GM23338 (cell line): ENCODE measurements around the gene SPRR2B. TPM values are rescaled to one million over a fixed set of nuclear protein-coding genes. Genes with fewer than 3 reads are reported as not detected.

ENCODE experiments used
- ATAC-seq: fragments of 200-7000 bp; cut with Tn5 transposase; 3 replicates; pipeline ENCODE4 v1.9.1; 2020
- DNase-seq: peaks from one replicate; pipeline ENCODE4 v3.0.0-alpha.2; 2015; ENCODE audit warnings: low spot score
- H2AFZ ChIP-seq: fragments of 200-600 bp; sonication (generic); 2 replicates; pipeline ENCODE4 v1.8.0; 2016; ENCODE audit warnings: antibody characterized with exemption, mild to moderate bottlenecking, moderate library complexity
- H3F3A ChIP-seq: fragments of 200-600 bp; sonication (generic); replicated peaks from 2 replicates; pipeline ENCODE4 v1.8.0; 2017; ENCODE audit warnings: antibody characterized with exemption, mixed run types, low read depth
- H3K27ac ChIP-seq: fragments of 200-600 bp; sonication (generic); 2 replicates; pipeline ENCODE4 v1.6.1; 2016; ENCODE audit warnings: low read depth
- H3K27me3 ChIP-seq: fragments of 200-600 bp; sonication (generic); 2 replicates; pipeline ENCODE4 v1.8.0; 2016; ENCODE audit warnings: mild to moderate bottlenecking, mixed run types, moderate library complexity; ENCODE audit not compliant: insufficient read depth
- H3K36me3 ChIP-seq: fragments of 200-600 bp; sonication (generic); 2 replicates; pipeline ENCODE4 v1.8.0; 2016; ENCODE audit warnings: mild to moderate bottlenecking; ENCODE audit not compliant: insufficient read depth
- H3K4me1 ChIP-seq: fragments of 200-600 bp; sonication (generic); 2 replicates; pipeline ENCODE4 v1.8.0; 2016; ENCODE audit warnings: mild to moderate bottlenecking, moderate library complexity; ENCODE audit not compliant: insufficient read depth
- H3K4me2 ChIP-seq: fragments of 200-600 bp; sonication (generic); 2 replicates; pipeline ENCODE4 v1.7.1; 2017; ENCODE audit warnings: mixed run types
- H3K4me3 ChIP-seq: fragments of 200-600 bp; sonication (generic); 2 replicates; pipeline ENCODE4 v1.6.1; 2016; ENCODE audit warnings: mixed run types
- H3K79me2 ChIP-seq: fragments of 200-600 bp; sonication (generic); replicated peaks from 2 replicates; pipeline ENCODE4 v1.8.0; 2017; ENCODE audit warnings: mild to moderate bottlenecking; ENCODE audit not compliant: insufficient read depth
- H3K9me2 ChIP-seq: fragments of 200-600 bp; sonication (generic); 2 replicates; pipeline ENCODE4 v1.8.0; 2017; ENCODE audit not compliant: insufficient read depth
- H4K20me1 ChIP-seq: fragments of 200-600 bp; sonication (generic); replicated peaks from 2 replicates; pipeline ENCODE4 v1.8.0; 2017; ENCODE audit warnings: mild to moderate bottlenecking; ENCODE audit not compliant: insufficient read depth
- H3K27ac Mint-ChIP-seq: 2 replicates; pipeline ENCODE4 v1.8.0; 2020; ENCODE audit warnings: inconsistent platforms, mild to moderate bottlenecking, moderate library complexity, mixed read lengths
- H3K27me3 Mint-ChIP-seq: 3 replicates; pipeline ENCODE4 v1.8.0; 2022; ENCODE audit warnings: low read depth, mild to moderate bottlenecking, moderate library complexity, mixed read lengths, inconsistent platforms; ENCODE audit not compliant: insufficient read depth, poor library complexity
- H3K36me3 Mint-ChIP-seq: 3 replicates; pipeline ENCODE4 v1.8.0; 2021; ENCODE audit warnings: low read depth, mild to moderate bottlenecking, inconsistent platforms, moderate library complexity, mixed read lengths
- H3K4me1 Mint-ChIP-seq: 3 replicates; pipeline ENCODE4 v1.8.0; 2020; ENCODE audit warnings: mild to moderate bottlenecking, inconsistent platforms, mixed read lengths
- H3K4me3 Mint-ChIP-seq: 3 replicates; pipeline ENCODE4 v1.8.0; 2021; ENCODE audit warnings: moderate library complexity, mild to moderate bottlenecking, inconsistent platforms, mixed read lengths
- H3K9me3 Mint-ChIP-seq: 3 replicates; pipeline ENCODE4 v1.8.0; 2020; ENCODE audit warnings: moderate library complexity, mild to moderate bottlenecking, inconsistent platforms, mixed read lengths
- CTCF ChIP-seq, 2 experiments: fragments of 200-600 bp in 1 of 2; sonication (generic) in 1 of 2; conservative IDR thresholded peaks; 2 replicates each; pipeline versions ENCODE4 v1.5.1 to v1.6.1; 2016 to 2017; ENCODE audit warnings: antibody characterized with exemption in 2 of 2, low read depth in 2 of 2, mild to moderate bottlenecking in 2 of 2, moderate library complexity in 1 of 2
- ETS1 ChIP-seq: IDR thresholded peaks from 2 replicates; pipeline ENCODE4 v1.6.1; 2016; ENCODE audit warnings: antibody characterized with exemption
- EZH2 ChIP-seq: fragments of 200-600 bp; sonication (generic); IDR thresholded peaks from one replicate; pipeline ENCODE4 v1.8.0; 2017; ENCODE audit warnings: antibody characterized with exemption, mild to moderate bottlenecking, low read depth; ENCODE audit not compliant: unreplicated experiment
- EZH2phosphoT487 ChIP-seq: fragments of 200-600 bp; sonication (generic); IDR thresholded peaks from one replicate; pipeline ENCODE4 v1.8.1; 2018; ENCODE audit warnings: antibody characterized with exemption; ENCODE audit not compliant: unreplicated experiment
- JUNB ChIP-seq: IDR thresholded peaks from one replicate; pipeline ENCODE4 v1.6.1; 2016; ENCODE audit warnings: antibody characterized with exemption; ENCODE audit not compliant: unreplicated experiment
- NANOG ChIP-seq: IDR thresholded peaks from 2 replicates; pipeline ENCODE4 v1.6.1; 2016; ENCODE audit warnings: antibody characterized with exemption, borderline replicate concordance
- POLR2AphosphoS5 ChIP-seq: IDR thresholded peaks from 2 replicates; pipeline ENCODE4 v1.6.1; 2016; ENCODE audit warnings: antibody characterized with exemption, low read depth
- REST ChIP-seq: IDR thresholded peaks from one replicate; pipeline ENCODE4 v1.6.1; 2018; ENCODE audit warnings: antibody characterized with exemption; ENCODE audit not compliant: unreplicated experiment
- ZNF114 ChIP-seq: fragments of 250-450 bp; sonication (Bioruptor Pico); IDR thresholded peaks from 2 replicates; pipeline ENCODE4 v1.5.0; 2020; ENCODE audit warnings: mild to moderate bottlenecking, moderate library complexity
- ZNF331 ChIP-seq: fragments of 250-450 bp; sonication (Bioruptor Pico); IDR thresholded peaks from 2 replicates; pipeline ENCODE4 v1.5.0; 2020; ENCODE audit warnings: low read depth, mild to moderate bottlenecking, moderate library complexity
- ZNF462 ChIP-seq: fragments of 250-450 bp; sonication (Bioruptor Pico); IDR thresholded peaks from 2 replicates; pipeline ENCODE4 v1.5.0; 2020; ENCODE audit warnings: mild to moderate bottlenecking, moderate library complexity
- polyA plus RNA-seq: library from polyadenylated mRNA; unstranded; fragments of >200 nt; fragmentation: Nextera tagmentation; extraction: Ambion mirVana; gene quantifications from 2 replicates; pipeline ENCODE4 v1.2.1, GENCODE V29; 2016
- total RNA-seq: library from RNA; depleted of rRNA; stranded (reverse); fragments of >200 nt; shearing (Covaris generic); gene quantifications from 2 replicates; pipeline ENCODE4 v1.2.3, GENCODE V29; 2014

The SPRR2B gene
- total and polyA plus RNA-seq, 2 experiments from 2014 or later = not detected

- TF ChIP-seq CTCF (conservative IDR thresholded peaks at IDR 0.05; ENCODE audit: low read depth in 2 of 2) (no peak), EZH2 (no peak), EZH2phosphoT487 (no peak), JUNB (no peak), POLR2AphosphoS5 (no peak), ZNF114 (CRISPR knock-in tag) (no peak), ETS1 (no peak), NANOG (no peak), REST (no peak), ZNF331 (CRISPR knock-in tag) (no peak)
Measured at GRCh38 chr1:153035211-153035610, 36.2 kb downstream of the SPRR2B start (continued).

- Histone ChIP-seq H3K4me2 (no peak overlapping the region), H3K4me1 (no peaks in the 10 kb centered on the region), H3F3A (no peaks in the 10 kb centered on the region), H3K27me3 (no peaks in the 10 kb centered on the region), H3K79me2 (no peaks in the 10 kb centered on the region), H3K9me2 (peaks cover 5% of the 10 kb centered on the region; the same call in 1 of the 2 replicates), H3K36me3 (no peaks in the 10 kb centered on the region), H3K27ac (no peak overlapping the region), H3K4me3 (no peak overlapping the region), H4K20me1 (no peaks in the 10 kb centered on the region), H2AFZ (peak overlapping the region; percentile 52; the same call in 1 of the 2 replicates)
- DNase-seq = peak; percentile 73
- H3K27me3 Mint-ChIP-seq = peaks cover 2% of the 10 kb centered on the region
- no peak overlapping the region for H3K4me3 Mint-ChIP-seq
- 0 out of 2 replicates have a peak overlapping the region, but pooled peaks have one; percentile 49 for H3K27ac Mint-ChIP-seq
- no peaks in the 10 kb centered on the region for H3K36me3 Mint-ChIP-seq
- H3K4me1 Mint-ChIP-seq = peaks cover 7% of the 10 kb centered on the region; the same call in 2 of the 3 replicates
- ATAC-seq = peak; percentile 100
- H3K9me3 Mint-ChIP-seq = 0 out of 3 replicates have a peak, but pooled peaks cover 3% of the 10 kb centered on the region
- TF ChIP-seq POLR2AphosphoS5 (no peak), ZNF462 (CRISPR knock-in tag) (0 out of 2 replicates have a peak, but pooled peaks have one; percentile 31)
Measured at GRCh38 chr1:153032677-153033308, 38.6 kb downstream of the SPRR2B start.
